HG03135 (cell line): ENCODE data around the gene ARID4A.
"Not testable (repeated sequence)": the region's sequence is repeated elsewhere in the genome, so short reads cannot be mapped to it uniquely, and the experiment has no call there.

Source experiments
- ATAC-seq: cut with Tn5 transposase; IDR thresholded peaks from one replicate; pipeline ENCODE4 v1.9.1; 2021; ENCODE audit warnings: mild to moderate bottlenecking, moderate library complexity; ENCODE audit not compliant: unreplicated experiment

Gene ARID4A, protein sequence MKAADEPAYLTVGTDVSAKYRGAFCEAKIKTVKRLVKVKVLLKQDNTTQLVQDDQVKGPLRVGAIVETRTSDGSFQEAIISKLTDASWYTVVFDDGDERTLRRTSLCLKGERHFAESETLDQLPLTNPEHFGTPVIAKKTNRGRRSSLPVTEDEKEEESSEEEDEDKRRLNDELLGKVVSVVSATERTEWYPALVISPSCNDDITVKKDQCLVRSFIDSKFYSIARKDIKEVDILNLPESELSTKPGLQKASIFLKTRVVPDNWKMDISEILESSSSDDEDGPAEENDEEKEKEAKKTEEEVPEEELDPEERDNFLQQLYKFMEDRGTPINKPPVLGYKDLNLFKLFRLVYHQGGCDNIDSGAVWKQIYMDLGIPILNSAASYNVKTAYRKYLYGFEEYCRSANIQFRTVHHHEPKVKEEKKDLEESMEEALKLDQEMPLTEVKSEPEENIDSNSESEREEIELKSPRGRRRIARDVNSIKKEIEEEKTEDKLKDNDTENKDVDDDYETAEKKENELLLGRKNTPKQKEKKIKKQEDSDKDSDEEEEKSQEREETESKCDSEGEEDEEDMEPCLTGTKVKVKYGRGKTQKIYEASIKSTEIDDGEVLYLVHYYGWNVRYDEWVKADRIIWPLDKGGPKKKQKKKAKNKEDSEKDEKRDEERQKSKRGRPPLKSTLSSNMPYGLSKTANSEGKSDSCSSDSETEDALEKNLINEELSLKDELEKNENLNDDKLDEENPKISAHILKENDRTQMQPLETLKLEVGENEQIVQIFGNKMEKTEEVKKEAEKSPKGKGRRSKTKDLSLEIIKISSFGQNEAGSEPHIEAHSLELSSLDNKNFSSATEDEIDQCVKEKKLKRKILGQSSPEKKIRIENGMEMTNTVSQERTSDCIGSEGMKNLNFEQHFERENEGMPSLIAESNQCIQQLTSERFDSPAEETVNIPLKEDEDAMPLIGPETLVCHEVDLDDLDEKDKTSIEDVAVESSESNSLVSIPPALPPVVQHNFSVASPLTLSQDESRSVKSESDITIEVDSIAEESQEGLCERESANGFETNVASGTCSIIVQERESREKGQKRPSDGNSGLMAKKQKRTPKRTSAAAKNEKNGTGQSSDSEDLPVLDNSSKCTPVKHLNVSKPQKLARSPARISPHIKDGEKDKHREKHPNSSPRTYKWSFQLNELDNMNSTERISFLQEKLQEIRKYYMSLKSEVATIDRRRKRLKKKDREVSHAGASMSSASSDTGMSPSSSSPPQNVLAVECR

DNA sequence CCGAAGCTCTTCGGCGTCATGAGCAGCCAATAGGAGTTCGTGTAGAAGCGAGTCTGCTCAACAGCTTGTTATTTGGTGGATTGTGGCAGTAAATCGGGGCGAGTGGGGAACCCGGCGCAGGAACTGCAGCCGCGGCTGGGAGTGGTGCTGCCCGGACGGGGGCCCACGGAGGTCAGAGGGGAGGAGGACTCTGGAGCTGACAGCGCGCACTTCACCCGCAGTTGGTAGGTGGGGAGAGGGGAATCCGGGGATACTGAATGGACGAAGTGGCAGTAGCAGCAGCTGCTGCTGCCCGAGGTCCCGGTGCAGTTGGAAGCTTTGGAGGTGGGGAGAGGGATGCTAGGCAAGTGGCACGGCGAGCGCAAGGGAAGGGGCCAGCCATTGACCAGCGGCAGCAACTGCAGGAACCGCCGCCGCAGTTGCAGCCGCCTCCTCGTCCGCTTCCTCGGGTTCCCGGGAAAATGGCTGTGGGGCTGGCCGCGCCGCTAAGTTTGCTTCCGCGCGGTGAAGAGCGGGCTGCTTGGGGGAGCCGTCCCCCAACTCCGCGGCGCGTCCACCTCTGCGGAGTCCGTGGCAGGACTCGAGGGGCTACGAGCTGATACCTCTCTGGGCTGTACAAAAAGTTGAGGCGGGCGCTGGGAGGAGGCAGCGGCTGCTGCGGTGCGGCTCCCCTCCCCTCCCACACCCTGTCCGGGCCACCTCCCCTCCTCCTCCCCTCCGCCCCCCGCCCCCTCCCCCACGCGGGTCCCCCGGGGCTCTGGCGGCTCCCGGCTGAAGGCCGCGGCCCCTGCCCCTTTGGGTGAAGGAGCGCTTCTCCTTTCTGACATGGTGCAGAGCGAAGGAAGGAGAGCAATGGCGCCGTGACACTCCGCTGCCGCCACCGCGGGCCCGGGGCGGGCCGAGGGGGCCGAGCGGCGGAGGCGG is at the start of gene ARID4A:
Gene ARID4A (plus strand): TSS at position 79 of the 924 bp plus-strand sequence. CDS start 1,300 bp downstream, outside the sequence.
- ATAC-seq = no peak

DNA sequence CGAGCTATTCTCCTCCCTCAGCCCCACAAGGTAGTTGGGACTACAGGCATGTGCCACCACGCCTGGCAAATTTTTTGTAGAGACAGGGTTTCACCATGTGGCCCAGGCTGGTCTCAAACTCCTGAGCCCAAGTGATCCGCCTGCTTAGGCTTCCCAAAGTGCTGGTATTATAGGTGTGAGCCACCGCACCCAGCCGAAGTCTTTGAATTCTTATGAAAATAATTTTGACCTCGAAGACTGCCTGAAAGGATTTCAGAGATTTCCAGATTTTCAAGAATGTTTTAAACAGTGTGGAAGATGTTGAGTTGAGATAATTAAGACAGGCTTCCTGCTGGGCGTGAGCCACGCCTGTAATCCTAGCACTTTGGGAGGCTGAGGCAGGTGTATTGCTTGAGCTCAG is 48.7 kb upstream of the ARID4A start:
- ATAC-seq = no peak

DNA sequence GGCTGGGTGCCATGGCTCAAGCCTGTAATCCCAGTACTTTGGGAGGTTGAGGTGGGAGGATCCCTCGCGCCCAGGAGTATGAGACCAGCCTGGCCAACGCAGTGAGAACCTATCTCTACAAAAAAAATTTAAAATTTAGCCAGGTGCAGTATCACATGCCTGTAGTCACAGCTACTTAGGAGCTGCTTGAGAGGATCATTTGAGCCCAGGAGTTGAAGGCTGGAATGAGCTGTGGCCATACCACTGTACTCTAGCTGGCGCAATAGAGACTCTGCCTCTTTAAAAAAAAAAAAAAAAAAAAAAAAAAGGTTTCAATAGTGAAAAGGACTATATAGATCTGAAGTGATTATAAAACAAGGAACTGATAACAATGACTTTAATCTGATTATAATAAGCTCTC is 40.2 kb upstream of the ARID4A start:
- ATAC-seq = no peak

DNA sequence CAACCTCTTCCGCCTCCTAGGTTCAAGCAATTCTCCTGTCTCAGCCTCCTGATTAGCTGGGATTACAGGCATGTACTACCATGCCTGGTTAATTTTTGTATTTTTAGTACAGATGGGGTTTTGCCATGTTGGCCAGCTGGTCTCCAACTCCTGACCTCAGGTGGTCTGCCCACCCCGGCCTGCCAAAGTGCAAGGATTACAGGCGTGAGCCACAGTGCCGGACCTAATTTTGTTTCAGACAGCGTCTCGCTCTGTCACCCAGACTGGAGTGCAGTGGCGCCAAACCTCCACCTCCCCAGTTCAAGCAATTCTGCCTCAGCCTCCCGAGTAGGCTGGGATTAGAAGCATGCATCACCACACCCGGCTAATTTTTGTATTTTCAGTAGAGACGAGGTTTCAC is 36.4 kb upstream of the ARID4A start:
- ATAC-seq = not testable (repeated sequence)

DNA sequence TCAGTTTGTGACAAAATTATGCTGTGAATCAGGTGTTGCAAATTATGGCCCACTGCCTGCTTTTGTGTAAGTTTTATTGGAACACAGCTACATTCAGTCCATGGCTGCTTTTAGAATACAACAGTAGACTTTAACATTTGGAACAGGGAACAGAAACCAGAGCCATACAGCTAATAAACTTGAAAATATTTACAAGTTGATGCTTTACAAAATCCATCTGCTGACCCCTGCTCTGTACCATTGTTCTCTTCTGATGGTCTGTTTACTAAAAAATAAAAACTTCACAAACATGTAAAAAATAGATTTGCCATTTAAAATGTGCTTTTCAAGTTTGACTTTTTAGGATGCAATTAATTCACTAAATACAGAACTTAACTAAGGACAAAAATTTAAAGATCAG is 33.0 kb upstream of the ARID4A start:
- no peak for ATAC-seq

DNA sequence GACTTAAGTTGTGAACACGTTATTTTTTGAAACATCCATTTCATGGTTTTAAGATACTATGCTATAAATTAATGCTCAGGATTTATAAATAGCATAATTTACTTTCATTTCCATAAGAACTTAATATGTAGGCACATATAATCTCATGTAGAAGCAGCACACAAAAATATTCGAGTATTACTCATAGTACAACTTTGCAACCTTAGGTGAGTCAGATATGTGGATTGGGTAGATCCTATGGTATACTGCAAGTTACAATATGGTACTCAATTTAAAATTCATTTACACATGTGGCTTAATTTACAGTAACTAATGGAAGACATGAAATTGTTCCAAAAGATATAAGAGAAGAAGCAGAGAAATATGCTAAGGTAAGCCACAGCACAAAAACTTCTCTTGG is 27.7 kb upstream of the ARID4A start:
- ATAC-seq = no peak

DNA sequence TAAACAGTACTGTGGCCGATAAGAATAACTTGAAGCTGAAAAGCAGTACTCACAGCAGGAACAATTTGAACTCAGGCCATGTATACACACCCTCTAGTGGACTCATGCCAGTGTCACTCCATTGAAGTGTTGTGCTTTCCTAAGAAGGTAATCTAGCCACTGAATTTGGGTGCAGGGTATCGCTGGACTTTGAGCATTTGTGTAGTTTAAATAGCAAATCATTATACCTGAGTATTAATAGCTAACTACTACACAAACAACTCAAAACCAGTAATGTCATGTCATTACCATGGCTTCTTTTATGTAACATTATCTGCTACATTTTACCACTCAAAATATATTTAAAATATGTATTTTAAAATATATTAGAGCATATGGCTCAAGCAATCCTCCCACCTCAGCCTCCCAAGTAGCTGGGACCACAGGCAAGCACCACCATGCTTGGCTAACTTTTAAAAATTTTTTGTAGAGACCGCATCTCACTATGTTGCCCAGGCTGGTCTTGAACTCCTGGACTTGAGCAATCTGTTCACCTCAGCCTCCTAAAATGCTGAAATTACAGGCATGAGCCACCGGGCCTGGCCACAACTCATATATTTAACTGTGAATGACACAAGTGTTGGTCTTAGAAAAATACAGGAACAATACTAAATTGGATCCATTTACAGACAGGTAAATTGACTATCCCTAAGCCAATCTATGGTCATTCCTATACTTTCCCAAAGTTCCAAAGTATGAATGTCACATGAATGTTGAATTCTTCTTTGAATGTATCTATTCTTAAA is 25.6 kb upstream of the ARID4A start:
- ATAC-seq = no peak

DNA sequence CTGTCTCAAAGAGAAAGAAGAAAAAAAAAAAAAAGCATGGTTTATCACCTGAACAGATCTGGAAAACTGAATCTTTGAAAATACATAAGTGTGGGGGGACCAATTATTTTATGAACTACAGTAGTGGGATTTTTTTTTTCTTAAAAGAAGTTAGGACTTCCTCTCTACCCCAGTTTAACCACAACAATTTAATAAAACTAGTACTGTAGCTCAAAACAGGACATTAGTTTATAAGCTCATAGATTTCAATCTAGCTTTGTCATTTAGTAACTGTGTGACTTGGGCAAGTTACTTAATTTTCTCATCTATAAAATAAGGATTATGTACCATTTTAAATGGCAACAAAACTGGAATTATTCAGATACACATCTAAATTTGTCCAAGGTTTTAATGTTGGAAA is 23.5 kb upstream of the ARID4A start:
- no peak for ATAC-seq

DNA sequence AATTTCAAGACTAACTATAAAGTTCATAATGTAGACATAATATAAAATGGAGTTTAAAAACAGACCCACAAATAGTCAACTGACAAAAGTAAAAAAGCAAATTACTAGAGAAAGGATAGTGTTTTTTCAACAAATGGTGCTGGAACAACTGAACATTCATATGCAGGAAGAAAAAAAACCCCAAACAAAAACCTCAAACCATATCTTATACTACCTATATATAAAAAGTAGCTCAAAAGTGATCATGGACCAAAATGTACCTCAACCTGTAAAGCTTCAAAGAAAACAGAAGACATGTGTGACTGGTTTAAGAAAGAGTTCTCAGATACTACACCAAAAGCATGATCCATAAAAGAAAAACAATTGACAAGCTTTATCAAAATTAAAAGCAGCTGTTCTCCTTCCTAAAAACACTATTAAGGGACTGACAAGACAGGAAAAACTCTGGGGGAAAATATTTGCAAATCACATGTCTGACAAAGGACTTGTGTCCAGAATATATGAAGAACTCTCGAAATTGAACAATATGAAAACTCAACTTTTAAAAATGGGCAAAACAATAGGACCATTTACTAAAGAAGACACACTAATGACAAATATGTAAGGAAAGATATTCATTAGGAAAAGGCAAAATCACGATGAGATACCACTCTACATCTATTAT is 22.7 kb upstream of the ARID4A start:
- no peak for ATAC-seq

DNA sequence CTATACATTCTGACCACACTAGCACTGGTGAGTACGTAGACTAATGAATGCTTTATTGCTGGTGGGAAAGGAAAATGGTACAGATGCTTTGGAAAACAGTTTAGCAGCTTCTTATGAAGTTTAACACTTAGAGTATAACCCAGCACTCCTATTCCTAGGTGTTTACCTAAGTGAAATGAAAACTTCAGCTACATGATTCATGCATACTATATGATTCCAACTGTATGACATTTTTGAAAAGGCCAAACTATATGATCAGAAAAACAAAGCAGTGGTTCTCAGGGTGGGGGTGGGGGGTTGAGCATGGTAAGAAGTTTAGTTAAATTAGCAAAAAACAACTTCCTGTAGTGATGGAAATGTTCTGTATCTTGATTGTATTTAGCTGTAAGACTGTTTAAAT is 22.1 kb upstream of the ARID4A start:
- ATAC-seq = no peak

DNA sequence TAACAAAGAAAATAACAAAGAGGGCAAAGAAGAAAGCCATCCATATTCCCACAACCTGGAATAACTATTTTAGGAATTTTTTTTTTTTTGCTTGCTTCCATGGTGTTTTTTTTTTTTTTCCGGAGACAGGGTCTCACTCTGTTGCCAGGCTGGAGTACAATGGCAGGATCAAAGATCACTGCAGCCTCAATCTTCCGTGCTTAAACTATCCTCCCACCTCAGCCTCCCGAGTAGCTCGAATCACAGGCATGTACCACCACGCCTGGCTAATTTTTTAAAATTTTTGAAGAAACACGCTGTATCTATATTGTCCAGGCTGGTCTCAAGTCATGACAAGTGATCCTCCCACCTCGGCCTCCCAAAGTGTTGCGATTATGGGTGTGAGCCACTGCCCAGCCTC is 20.2 kb upstream of the ARID4A start:
- ATAC-seq = no peak

DNA sequence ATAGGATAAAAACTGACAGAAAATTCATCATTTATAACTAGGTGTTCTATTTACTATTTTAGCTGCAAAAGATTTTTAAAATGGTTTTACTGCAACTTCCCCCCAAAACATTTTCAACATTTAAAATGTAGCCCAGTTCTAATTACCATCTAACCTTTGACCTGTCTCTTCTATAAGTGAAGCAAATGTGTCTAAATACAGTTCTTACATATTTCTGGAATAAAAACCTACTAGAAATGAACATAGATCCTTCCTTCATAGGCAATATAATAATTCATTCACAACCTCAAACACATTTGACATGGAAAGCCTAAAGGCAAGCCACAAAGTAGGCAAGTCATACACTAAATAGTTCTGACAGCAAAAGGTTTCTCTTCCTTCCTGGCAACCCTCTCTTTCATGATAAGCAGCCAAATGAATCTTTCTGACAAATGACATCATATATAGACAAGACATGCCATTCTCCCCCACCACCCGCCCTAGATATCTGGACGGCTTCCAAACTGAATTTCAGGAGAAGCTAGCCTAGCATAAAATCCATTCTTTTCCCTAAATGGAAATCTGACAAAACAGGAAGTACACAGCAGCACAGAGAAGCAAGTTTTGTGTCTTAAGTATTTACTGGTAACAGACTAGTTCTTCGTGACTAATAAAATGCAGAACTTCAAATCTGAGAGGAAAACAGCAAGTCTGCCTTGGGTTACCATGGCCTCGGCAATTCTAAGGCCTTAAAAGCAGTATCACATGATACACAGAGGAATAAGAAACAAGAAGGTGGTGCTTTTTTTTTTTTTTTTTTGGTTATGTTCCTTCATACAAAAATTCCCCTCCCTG is 17.2 kb upstream of the ARID4A start:
- no peak for ATAC-seq

DNA sequence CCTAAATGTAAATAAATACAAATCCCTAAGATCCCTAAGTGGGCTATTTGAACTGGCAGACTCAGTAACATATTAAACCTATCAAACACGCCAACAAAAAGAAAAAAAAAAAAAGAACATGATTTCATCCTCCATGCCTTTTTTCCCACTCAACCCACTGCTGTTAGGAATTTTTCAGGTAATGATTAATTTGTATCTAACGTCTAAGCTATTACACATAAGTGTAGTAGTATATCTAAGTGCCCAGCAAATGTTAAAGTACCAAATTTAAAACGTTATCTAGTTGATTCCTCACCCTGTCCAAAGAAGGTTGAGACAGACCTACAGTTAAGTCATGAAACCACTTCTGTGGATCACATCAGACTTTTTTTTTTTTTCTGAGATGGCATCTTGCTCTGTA is 16.4 kb upstream of the ARID4A start:
- ATAC-seq = no peak

DNA sequence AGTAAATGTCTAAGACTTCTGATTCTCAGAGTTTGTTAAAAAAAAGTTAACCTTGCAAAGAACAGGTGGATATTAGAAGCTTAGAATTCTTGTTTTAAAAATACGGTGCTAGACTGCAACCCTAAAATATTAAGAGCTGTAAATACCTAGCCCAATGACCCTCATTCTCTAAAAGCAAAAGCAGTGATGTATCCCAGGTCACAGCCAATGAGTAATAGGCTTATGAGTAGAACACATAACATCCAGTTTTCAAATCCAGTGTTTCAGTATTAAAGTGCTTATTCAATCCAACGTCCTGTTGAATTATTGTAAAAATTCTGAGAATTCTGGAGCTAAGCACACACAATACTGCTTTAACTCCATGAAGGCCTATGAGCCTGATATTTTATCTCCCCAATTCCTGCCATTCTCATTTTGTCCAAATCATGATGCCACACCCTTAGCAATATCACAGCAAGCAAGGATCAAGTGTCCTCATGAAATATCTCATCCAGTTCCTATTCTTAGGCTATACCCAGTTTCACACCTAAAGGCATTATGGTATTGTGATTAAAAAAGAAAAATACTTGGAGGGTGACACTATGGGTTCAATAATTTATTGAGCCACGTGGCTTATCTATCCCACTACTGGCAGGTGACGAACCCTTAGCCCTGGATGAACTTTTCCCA is 15.3 kb upstream of the ARID4A start:
- ATAC-seq = no peak

DNA sequence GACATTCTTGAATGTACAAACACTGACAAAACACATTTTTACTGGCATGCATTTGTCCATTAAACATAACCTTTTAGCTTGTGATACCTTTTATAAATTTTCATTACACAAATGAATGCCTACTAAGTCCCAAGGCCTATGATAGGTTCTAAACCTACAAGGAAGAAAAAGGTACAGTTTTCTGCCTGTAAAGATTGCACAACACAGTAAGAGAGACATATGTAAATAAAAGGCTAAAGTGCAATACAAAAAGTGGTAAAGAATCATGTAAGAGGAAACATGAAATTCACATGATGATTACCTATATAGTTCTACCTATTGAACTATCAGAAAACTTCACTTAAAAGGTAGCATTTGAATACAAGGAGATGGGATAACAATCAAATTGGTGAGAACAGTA is 14.6 kb upstream of the ARID4A start:
- ATAC-seq = no peak

DNA sequence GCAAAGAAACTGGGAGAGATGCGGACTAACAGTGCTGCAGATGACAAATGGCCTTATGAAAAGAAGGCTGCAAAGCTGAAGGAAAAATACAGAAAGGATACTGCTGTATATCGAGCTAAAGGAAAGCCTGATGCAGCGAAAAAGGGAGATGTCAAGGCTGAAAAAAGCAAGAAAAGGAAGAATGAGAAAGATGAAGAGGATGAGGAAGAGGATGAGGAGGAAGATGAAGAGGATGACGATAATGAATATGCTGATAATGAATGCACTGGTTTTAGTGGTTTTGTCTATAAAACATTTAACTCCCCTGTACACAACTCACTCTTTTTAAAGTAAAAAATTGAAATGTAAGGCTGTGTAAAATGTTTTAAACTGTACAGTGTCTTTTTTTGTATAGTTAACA is 13.2 kb upstream of the ARID4A start:
- no peak for ATAC-seq

DNA sequence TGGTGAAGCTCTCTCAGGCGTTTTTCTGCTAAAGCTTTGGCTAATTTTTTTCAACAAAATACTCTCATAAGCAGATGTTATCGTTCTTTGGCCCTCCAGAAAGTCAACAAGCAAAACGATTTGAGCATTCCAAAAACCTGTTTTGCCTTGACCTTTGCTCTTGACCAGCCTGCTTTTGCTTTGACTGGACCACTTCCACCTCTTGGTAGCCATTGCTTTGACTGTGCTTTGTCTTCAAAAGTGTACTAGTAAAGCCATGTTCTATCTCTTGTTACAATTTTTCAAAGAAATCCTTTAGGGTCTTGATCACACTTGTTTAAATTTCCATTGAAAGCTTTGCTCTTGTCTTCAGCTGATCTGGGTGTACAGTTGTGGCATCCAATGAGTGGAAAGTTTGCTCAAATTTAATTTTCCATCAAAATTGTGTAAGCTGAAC is 10.7 kb upstream of the ARID4A start:
- no peak for ATAC-seq
